COR-L47 (cell line): ENCODE results near the gene ALPI.

ENCODE experiments used
- DNase-seq: peaks from one replicate; lab custom pipeline; 2025; lab: John Stamatoyannopoulos, UW

The ALPI gene

DNA sequence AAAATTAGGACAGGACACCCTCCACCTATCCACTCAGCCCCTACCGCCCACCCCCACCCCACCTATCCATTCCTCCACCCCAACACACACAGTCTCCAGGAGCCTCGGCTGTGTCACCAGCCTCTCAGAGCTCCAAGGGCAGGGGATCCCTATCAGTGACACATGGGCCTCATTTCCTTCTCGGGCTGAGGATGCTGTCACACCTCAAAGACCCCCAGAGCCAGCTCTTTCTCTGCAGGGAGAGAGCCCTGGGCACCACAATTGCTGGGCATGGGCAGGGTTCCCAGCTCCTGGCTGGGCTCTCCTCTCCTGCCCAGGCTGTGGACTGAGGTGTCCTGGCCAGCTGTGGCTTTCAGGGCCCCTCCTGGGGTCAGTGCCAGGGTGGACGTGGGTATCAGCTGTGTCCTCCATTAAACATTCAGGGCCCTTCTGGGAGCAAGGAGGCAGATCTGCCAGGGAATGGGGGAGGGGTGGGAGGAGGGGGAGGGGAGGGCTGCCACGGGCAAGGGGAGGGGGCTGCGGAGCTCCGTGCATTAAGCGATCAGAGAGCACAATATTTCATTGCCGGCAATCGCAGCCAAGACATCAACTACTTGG is 45.9 kb downstream of the ALPI start:
- DNase-seq = no peak

DNA sequence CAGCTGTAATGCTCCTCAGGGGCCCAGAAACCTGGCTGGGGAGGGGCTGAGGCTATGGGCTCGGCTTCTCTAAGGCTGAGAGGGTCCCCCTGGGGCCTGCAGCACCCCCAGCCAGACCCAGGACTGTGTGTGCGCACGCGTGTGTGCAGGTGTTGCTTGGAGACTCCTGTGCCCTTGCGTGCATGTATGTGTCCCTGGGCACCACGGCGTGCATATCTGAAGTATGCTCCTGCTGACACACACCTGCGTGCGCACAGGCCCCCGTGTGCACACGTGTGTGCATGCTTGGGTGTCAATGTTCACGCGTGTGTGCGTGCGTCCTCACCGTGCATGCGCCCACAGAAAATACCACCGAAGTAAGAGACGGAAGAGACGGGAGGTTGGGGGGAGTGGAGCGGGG is 46.6 kb downstream of the ALPI start:
- DNase-seq = no peak

- DNase-seq = no peak
Measured at GRCh38 chr2:232502911-232503808, 47.2 kb downstream of the ALPI start.

GRCh38 chr2:232503809-232504323 is 47.9 kb downstream of the ALPI start:
- no peak for DNase-seq

GRCh38 chr2:232504438-232504837 is 48.5 kb downstream of the ALPI start:
- DNase-seq = no peak

GRCh38 chr2:232505856-232506255 is 49.9 kb downstream of the ALPI start:
- no peak for DNase-seq

- DNase-seq = no peak
Measured at GRCh38 chr2:232506709-232507108, 50.8 kb downstream of the ALPI start.

DNA sequence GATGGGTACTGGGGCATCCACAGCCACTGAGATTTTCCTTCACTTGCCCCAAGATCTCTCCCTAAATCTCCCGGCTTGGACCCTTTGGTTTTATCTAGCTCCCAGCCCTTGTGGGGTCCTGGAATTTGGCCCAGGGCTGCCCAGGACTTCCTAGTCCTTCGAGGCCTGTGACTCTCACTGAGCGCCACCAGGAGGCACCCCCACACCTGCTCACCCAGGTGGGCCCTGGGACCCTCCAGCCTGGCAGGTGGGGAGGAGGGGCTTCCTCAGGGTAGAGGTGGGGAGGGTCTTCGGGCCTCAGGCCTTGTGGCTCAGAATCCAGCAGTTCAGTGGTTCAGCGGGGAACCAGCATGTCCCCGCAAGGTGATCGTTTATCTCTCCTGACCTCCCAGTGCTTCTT is 52.3 kb downstream of the ALPI start:
- no peak for DNase-seq
